ENCODE results near the gene BCL2L15.

DNA sequence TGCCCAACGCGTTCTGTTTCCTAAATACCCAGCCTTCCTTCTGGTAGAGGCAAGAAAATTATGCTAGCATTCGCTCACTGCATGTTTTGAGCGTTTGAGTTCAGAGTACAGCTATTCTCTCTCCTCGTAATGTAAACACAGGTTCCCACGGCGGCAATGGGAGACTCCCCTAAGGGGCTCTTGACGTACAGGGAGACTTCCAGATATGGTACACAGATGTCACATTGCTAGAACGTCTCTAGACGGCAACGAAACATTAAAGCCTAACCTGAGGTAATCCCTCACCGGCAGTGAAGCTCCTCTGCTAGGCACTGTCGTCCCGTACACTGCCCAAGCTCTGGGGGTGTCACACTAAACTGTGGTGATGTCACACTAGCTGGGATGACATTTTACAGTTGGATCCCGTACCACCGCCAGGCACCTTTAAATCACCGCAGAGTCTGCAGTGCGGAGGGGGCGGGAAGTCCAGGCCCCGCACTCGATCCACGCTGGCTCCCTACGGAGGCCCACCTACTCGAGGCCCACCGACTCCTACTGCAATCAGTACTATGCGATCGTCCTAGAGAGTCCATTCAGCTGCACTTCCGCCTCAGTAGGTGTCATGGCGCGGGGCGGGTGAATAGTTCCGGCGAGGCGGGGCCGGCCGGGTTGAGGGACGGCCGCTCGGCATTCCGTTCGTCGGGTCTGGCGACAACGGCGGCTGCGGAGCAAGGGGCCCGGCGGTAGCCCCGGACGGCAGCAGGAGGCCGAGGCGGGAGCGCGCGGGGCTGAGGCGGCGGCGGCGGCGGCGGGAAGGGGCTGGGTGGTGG, 41.8 kb upstream of the BCL2L15 start, which contains the start of gene HIPK1:
- TF ChIP-seq CTCF (conservative IDR thresholded peaks at IDR 0.05 in 1 of 2, IDR thresholded peaks at IDR 0.05 in 1 of 2; ENCODE audit: low read depth in 1 of 2, low read length in 2 of 2) (no peak), EZH2 (IDR thresholded peaks at IDR 0.05; ENCODE audit: low read length, missing control alignments) (no peak)
